Endothelial cell of umbilical vein (primary cell): Measurements from ENCODE around the gene CSE1L. TPM values are rescaled to one million over a fixed set of nuclear protein-coding genes. Genes with fewer than 3 reads are reported as not detected.

Source experiments
- BruUV-seq: library from RNA; stranded (reverse); fragments of 400-500 nt; replicated peaks from 2 replicates; lab custom pipeline; 2021; lab: Mats Ljungman, UMichigan
- CTCF ChIA-PET: fragments of 300-600, 350-600 bp; sonication (Branson Sonifier 250); formaldehyde crosslinking; loops from one replicate; lab custom pipeline; 2021; ENCODE audit warnings: antibody characterized with exemption, inconsistent platforms; lab: Charles Lee
- POLR2A ChIA-PET: fragments of 300-600, 350-600 bp; sonication (Branson Sonifier 250); formaldehyde crosslinking; loops from one replicate; lab custom pipeline; 2021; ENCODE audit warnings: antibody characterized with exemption, inconsistent platforms; lab: Charles Lee
- DNase-seq: peaks from one replicate; pipeline ENCODE4 v3.0.0-alpha.2; 2011; ENCODE audit warnings: low read depth, low spot score
- FAIRE-seq: peaks from 2 replicates; lab custom pipeline; 2011; peaks lifted over from hg19 to GRCh38; lab: Jason Lieb, UNC
- H2AFZ ChIP-seq: 2 replicates; pipeline ENCODE4 v1.6.0; 2012; ENCODE audit warnings: low read depth, low read length, control low read depth, inconsistent platforms
- H3K27ac ChIP-seq: 2 replicates; pipeline ENCODE4 v1.5.1; 2011; ENCODE audit warnings: low read depth, mild to moderate bottlenecking, control low read depth, low read length, moderate library complexity; ENCODE audit not compliant: insufficient read depth
- H3K27me3 ChIP-seq, 2 experiments: 2 replicates each; pipeline versions ENCODE4 v1.6.0 to v1.6.1; 2011; ENCODE audit warnings: low read length in 2 of 2, mixed read lengths in 1 of 2; ENCODE audit not compliant: control insufficient read depth in 2 of 2, insufficient read depth in 2 of 2
- H3K36me3 ChIP-seq, 2 experiments: 2 replicates in 1 of 2; 3 replicates in 1 of 2; pipeline ENCODE4 v1.5.1; 2011; ENCODE audit warnings: low read length in 2 of 2, mild to moderate bottlenecking in 1 of 2, moderate library complexity in 1 of 2; ENCODE audit not compliant: control insufficient read depth in 2 of 2, insufficient read depth in 2 of 2; ENCODE audit errors: extremely low read depth in 1 of 2
- H3K4me1 ChIP-seq: 3 replicates; pipeline ENCODE4 v1.5.1; 2011; ENCODE audit warnings: mild to moderate bottlenecking, low read length; ENCODE audit not compliant: control insufficient read depth, insufficient read depth; ENCODE audit errors: extremely low read depth
- H3K4me2 ChIP-seq: 2 replicates; pipeline ENCODE4 v1.6.1; 2011; ENCODE audit warnings: low read length, control low read depth, mixed read lengths; ENCODE audit not compliant: insufficient read depth
- H3K4me3 ChIP-seq, 3 experiments: fragments of 200-600 bp in 1 of 3; sonication (generic), shearing (Covaris generic) in 1 of 3; replicated peaks in 1 of 3; 2 replicates each; pipeline ENCODE4 v1.5.1; 2011 to 2016; ENCODE audit warnings: control low read depth in 3 of 3, low read length in 3 of 3, mild to moderate bottlenecking in 2 of 3, inconsistent platforms in 1 of 3, low read depth in 1 of 3, moderate library complexity in 1 of 3; ENCODE audit not compliant: insufficient read depth in 1 of 3
- H3K79me2 ChIP-seq: 2 replicates; pipeline ENCODE4 v1.6.0; 2012; ENCODE audit warnings: low read length, inconsistent platforms; ENCODE audit not compliant: control insufficient read depth, insufficient read depth
- H3K9ac ChIP-seq: replicated peaks from 2 replicates; pipeline ENCODE3; 2011; ENCODE audit warnings: low read length, control low read depth; ENCODE audit not compliant: insufficient read depth; ENCODE audit errors: extremely low read depth
- H3K9me1 ChIP-seq: replicated peaks from 3 replicates; pipeline ENCODE4 v1.6.0; 2011; ENCODE audit warnings: mild to moderate bottlenecking, low read length; ENCODE audit not compliant: control insufficient read depth, insufficient read depth; ENCODE audit errors: extremely low read depth
- H3K9me3 ChIP-seq: replicated peaks from 2 replicates; pipeline ENCODE4 v1.5.1; 2012; ENCODE audit warnings: low read length, inconsistent platforms; ENCODE audit not compliant: control insufficient read depth, insufficient read depth
- H4K20me1 ChIP-seq: replicated peaks from 2 replicates; pipeline ENCODE3; 2011; ENCODE audit warnings: mild to moderate bottlenecking, low read length; ENCODE audit not compliant: control insufficient read depth, insufficient read depth; ENCODE audit errors: extremely low read depth
- CTCF ChIP-seq, 2 donors: IDR thresholded peaks; 1 replicate in 1 of 2; 2 replicates in 1 of 2; pipeline ENCODE4 v1.5.1; 2011; ENCODE audit warnings: low read length in 2 of 2, mild to moderate bottlenecking in 2 of 2, moderate library complexity in 2 of 2, control low read depth in 1 of 2, inconsistent platforms in 1 of 2, low read depth in 1 of 2; ENCODE audit not compliant: insufficient read depth in 1 of 2; ENCODE audit errors: extremely low read depth in 1 of 2
- EZH2 ChIP-seq: IDR thresholded peaks from 2 replicates; pipeline ENCODE4 v1.6.1; 2012; ENCODE audit warnings: borderline replicate concordance, low read depth, mild to moderate bottlenecking, moderate library complexity, low read length, inconsistent platforms; ENCODE audit not compliant: severe bottlenecking
- FOS ChIP-seq: IDR thresholded peaks from 2 replicates; pipeline ENCODE4 v1.6.1; 2011; ENCODE audit warnings: mild to moderate bottlenecking, low read length, moderate library complexity, borderline replicate concordance; ENCODE audit not compliant: insufficient read depth
- GATA2 ChIP-seq: IDR thresholded peaks from 2 replicates; pipeline ENCODE4 v1.7.0; 2011; ENCODE audit warnings: low read depth, mild to moderate bottlenecking, moderate library complexity, mixed read lengths, low read length; ENCODE audit not compliant: insufficient read length, insufficient read depth
- MAX ChIP-seq: IDR thresholded peaks from 2 replicates; pipeline ENCODE4 v1.6.1; 2011; ENCODE audit not compliant: insufficient read depth, insufficient read length
- MYC ChIP-seq: IDR thresholded peaks from one replicate; pipeline ENCODE4 v1.6.1; 2011; ENCODE audit warnings: mild to moderate bottlenecking, low read depth, low read length
- POLR2A ChIP-seq: IDR thresholded peaks from 2 replicates; pipeline ENCODE4 v1.6.1; 2012; ENCODE audit warnings: low read depth, mild to moderate bottlenecking, control low read depth, low read length
- POLR2AphosphoS5 ChIP-seq: IDR thresholded peaks from 2 replicates; pipeline ENCODE4 v1.6.1; 2012; ENCODE audit warnings: low read depth, mild to moderate bottlenecking, control low read depth, low read length, moderate library complexity; ENCODE audit not compliant: insufficient read depth
- dilution Hi-C: fragments of 300-500 bp; cut with MboI; formaldehyde crosslinking; loops from one replicate; pipeline ENCODE4 v1.15.0; 2019; ENCODE audit warnings: low sequenced_read_pairs; ENCODE audit not compliant: extremely low pct_ligation_motif_present
- intact Hi-C: fragments of 100-400 bp; cut with micrococcal nuclease; formaldehyde crosslinking; loops from one replicate; pipeline ENCODE4 v1.10.0; 2022
- polyA plus RNA-seq, 4 experiments: library from polyadenylated mRNA; depleted of rRNA in 3 of 4; stranded (reverse) in 3 of 4; unstranded in 1 of 4; fragments of >200 nt; gene quantifications; 2 replicates each; pipeline versions ENCODE4 v1.2.1 to v1.2.3, GENCODE V29; 2011 to 2012; ENCODE audit warnings: missing spikeins in 1 of 4
- total RNA-seq: library from RNA; stranded (reverse); gene quantifications from 2 replicates; pipeline ENCODE4 v1.2.3, GENCODE V29; 2021

The CSE1L gene
- total and polyA plus RNA-seq, 2 donors (not counting 3 experiments of a cell fraction or from before 2014, with no cell fraction given), result 35.1 to 118 TPM

- intact Hi-C loops (no loop called here), dilution Hi-C loops (no loop called here)
- Histone ChIP-seq H3K4me2 (no peak overlapping the region), H3K9me3 (no peaks in the 10 kb centered on the region), H4K20me1 (no peaks in the 10 kb centered on the region), H3K9ac (no peak overlapping the region), H3K79me2 (no peaks in the 10 kb centered on the region), H3K27me3 (no peaks in the 10 kb centered on the region), H3K4me3 (no peak overlapping the region), H3K4me1 (no peaks in the 10 kb centered on the region), H3K9me1 (no peaks in the 10 kb centered on the region), H2AFZ (no peak overlapping the region), H3K27ac (no peak overlapping the region), H3K36me3 (peaks cover 0 to 18% of the 10 kb centered on the region in 2 experiments)
- DNase-seq (no peak), FAIRE-seq (no peak)
- ChIA-PET POLR2A (interaction anchor here (0.7 kb wide), 1 partner anchor 77 kb away, joined by 3 read pairs; no protein-coding TSS in a partner anchor), CTCF (interaction anchor here (1.2 to 1.7 kb wide), 2 partner anchors 27 to 106 kb away, joined by 4 read pairs; no protein-coding TSS in a partner anchor)
- BruUV-seq, result no TSS peak
- TF ChIP-seq MYC (no peak), POLR2AphosphoS5 (no peak), MAX (no peak), GATA2 (no peak), FOS (no peak), POLR2A (no peak), CTCF (IDR thresholded peaks at IDR 0.05; ENCODE audit: extremely low read depth in 1 of 2, insufficient read depth in 1 of 2, low read depth in 1 of 2, low read length in 2 of 2) (no peak), EZH2 (no peak)
Observed at GRCh38 chr20:49110767-49111694, 64.9 kb downstream of the CSE1L start.
